ENCODE results near the gene SLC12A5.
"Not testable (repeated sequence)": the region's sequence is repeated elsewhere in the genome, so short reads cannot be mapped to it uniquely, and the experiment has no call there.

Gene SLC12A5

DNA sequence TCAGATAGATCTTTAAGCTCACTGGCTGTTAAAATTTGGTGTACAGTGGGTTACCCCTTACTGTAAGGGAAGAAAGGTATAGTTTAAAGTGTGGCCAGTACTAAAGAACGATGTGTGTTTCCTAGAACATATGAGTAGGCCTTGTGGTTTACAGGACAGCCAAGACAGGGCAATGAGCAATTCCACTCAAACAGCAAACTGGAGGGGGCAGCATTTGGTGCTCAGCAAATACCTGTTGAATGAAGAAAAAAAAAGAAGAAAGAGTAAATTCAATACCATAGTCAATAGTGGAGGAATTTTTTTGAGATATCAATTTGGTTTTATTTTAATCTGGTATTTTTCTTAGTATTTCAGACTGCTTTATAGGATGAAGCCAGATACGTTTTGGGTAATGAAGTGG is 64.5 kb downstream of the SLC12A5 start:
- H3K9me3 ChIP-seq, result no peaks in the 10 kb centered on the region
- TF ChIP-seq, protein P1, sequence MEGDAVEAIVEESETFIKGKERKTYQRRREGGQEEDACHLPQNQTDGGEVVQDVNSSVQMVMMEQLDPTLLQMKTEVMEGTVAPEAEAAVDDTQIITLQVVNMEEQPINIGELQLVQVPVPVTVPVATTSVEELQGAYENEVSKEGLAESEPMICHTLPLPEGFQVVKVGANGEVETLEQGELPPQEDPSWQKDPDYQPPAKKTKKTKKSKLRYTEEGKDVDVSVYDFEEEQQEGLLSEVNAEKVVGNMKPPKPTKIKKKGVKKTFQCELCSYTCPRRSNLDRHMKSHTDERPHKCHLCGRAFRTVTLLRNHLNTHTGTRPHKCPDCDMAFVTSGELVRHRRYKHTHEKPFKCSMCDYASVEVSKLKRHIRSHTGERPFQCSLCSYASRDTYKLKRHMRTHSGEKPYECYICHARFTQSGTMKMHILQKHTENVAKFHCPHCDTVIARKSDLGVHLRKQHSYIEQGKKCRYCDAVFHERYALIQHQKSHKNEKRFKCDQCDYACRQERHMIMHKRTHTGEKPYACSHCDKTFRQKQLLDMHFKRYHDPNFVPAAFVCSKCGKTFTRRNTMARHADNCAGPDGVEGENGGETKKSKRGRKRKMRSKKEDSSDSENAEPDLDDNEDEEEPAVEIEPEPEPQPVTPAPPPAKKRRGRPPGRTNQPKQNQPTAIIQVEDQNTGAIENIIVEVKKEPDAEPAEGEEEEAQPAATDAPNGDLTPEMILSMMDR (IDR thresholded peaks at IDR 0.05), result no peak
- no peak overlapping the region for H3K4me3 ChIP-seq (ENCODE audit: low read depth in 1 of 2, low read length in 1 of 2)
- peaks cover 16 to 17% of the 10 kb centered on the region in 2 experiments for H3K4me1 ChIP-seq (ENCODE audit: control insufficient read depth in 1 of 2, insufficient read depth in 1 of 2, low read depth in 1 of 2, low read length in 1 of 2)
- H3K27ac ChIP-seq, result no peak overlapping the region
- no peaks in the 10 kb centered on the region for H3K36me3 ChIP-seq
- H3K27me3 ChIP-seq, result peaks cover 35% of the 10 kb centered on the region

DNA sequence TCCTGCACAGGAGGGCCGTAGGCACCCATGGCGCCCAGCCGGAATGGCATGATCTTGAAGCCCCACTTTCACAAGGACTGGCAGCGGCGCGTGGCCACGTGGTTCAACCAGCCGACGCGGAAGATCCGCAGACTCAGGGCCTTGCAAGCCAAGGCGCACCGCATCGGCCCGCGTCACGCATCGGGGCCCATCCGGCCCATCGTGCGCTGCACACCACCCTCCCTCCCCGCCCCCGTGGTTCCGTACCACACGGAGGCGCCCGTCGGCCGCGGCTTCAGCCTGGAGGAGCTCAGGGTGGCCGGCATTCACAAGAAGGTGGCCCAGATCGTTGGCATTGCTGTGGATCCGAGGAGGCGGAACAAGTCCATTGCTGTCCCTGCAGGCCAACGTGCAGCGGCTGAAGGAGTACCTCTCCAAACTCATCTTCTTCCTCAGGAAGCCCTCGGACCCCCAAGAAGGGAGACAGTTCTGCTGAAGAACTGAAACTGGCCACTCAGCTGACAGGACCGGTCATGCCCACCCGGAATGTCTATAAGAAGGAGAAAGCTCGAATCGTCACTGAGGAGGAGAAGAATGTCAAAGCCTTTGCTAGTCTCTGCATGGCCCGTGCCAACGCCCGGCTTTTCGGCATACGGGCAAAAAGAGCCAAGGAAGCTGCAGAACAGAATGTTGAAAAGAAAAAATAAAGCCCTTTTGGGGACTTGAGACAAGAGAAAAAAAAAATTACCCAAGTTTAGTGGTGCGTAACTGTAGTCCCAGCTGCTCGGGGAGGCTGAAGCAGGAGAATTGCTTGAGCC is 70.7 kb downstream of the SLC12A5 start:
- H3K4me1 ChIP-seq (ENCODE audit: control insufficient read depth in 1 of 2, insufficient read depth in 1 of 2, low read depth in 1 of 2, low read length in 1 of 2), result no peaks in the 10 kb centered on the region
- no peaks in the 10 kb centered on the region for H3K36me3 ChIP-seq
- peaks cover 96% of the 10 kb centered on the region for H3K27me3 ChIP-seq
- no peak overlapping the region for H3K27ac ChIP-seq
- TF ChIP-seq, protein P1 (IDR thresholded peaks at IDR 0.05), result no peak
- no peaks in the 10 kb centered on the region for H3K9me3 ChIP-seq
- H3K4me3 ChIP-seq (ENCODE audit: low read depth in 1 of 2, low read length in 1 of 2), result no peak overlapping the region

DNA sequence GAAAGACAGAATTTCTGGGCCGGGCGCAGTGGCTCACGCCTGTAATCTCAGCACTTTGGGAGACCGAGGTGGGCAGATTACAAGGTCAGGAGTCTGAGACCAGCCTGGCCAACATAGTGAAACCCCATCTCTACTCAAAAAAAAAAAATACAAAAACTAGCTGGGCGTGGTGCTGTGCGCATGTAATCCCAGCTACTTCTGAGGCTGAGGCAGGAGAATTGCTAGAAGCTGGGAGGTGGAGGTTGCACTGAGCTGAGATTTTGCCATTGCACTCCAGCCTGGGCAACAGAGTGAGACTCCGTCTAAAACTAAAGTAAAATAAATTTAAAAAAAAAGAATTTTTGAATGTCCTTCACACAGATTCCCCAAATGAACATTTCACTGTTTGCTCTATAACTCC is 71.4 kb downstream of the SLC12A5 start:
- peaks cover 98% of the 10 kb centered on the region for H3K27me3 ChIP-seq
- H3K4me1 ChIP-seq (ENCODE audit: control insufficient read depth in 1 of 2, insufficient read depth in 1 of 2, low read depth in 1 of 2, low read length in 1 of 2); H3K36me3 ChIP-seq: not testable (repeated sequence)

DNA sequence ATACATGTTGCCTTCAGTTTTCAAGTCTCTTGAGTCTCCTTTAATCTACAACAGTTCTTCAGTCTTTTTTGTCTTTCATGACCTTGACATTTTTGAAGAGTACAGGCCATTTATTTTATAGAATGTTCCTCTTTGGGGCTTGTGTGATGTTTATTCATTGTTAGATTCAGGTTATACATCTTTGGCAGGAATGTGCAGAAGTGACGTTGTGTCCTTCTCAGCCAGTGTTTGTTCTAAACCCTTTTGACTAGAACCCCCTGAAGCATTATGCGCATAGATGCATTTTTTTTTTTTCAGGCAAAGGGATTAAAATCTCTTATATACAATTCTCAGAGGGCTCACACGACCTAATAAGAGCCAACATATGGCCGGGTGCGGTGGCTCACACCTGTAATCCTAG is 72.0 kb downstream of the SLC12A5 start:
- H3K9me3 ChIP-seq, result no peaks in the 10 kb centered on the region
- no peaks in the 10 kb centered on the region for H3K4me1 ChIP-seq (ENCODE audit: control insufficient read depth in 1 of 2, insufficient read depth in 1 of 2, low read depth in 1 of 2, low read length in 1 of 2)
- H3K4me3 ChIP-seq (ENCODE audit: low read depth in 1 of 2, low read length in 1 of 2), result no peak overlapping the region
- TF ChIP-seq, protein P1 (IDR thresholded peaks at IDR 0.05), result no peak
- no peaks in the 10 kb centered on the region for H3K36me3 ChIP-seq
- H3K27me3 ChIP-seq, result peaks cover 98% of the 10 kb centered on the region
- H3K27ac ChIP-seq, result no peak overlapping the region

More for the DNA sequence above, 71.4 kb downstream of the SLC12A5 start:
- not testable (repeated sequence) for H3K9me3 ChIP-seq; H3K4me3 ChIP-seq (ENCODE audit: low read depth in 1 of 2, low read length in 1 of 2); H3K27ac ChIP-seq

DNA sequence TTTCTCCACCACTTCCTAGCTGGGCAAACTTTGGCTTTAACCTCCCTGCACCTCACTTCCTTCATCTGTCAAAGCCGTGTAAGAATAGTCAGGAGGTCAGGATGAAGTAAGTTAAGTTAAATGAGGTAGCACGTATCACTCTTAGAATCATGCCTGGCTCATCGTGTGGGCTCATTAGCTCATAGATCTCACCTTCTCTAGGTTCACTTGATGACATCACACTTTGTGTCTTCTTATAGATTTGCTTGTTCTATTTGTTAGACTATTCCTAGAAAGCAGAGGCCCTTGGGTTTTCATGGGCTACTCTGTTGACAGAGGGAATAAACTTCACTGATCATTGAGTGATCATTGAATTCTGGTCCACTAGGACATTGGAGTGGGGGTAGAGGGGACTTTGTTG is 72.9 kb downstream of the SLC12A5 start:
- H3K4me3 ChIP-seq (ENCODE audit: low read depth in 1 of 2, low read length in 1 of 2), result no peak overlapping the region
- peaks cover 99% of the 10 kb centered on the region for H3K27me3 ChIP-seq
- TF ChIP-seq, protein P1 (IDR thresholded peaks at IDR 0.05), result no peak
- H3K4me1 ChIP-seq (ENCODE audit: control insufficient read depth in 1 of 2, insufficient read depth in 1 of 2, low read depth in 1 of 2, low read length in 1 of 2), result no peaks in the 10 kb centered on the region
- H3K27ac ChIP-seq, result no peak overlapping the region
- H3K36me3 ChIP-seq, result no peaks in the 10 kb centered on the region
- no peaks in the 10 kb centered on the region for H3K9me3 ChIP-seq

DNA sequence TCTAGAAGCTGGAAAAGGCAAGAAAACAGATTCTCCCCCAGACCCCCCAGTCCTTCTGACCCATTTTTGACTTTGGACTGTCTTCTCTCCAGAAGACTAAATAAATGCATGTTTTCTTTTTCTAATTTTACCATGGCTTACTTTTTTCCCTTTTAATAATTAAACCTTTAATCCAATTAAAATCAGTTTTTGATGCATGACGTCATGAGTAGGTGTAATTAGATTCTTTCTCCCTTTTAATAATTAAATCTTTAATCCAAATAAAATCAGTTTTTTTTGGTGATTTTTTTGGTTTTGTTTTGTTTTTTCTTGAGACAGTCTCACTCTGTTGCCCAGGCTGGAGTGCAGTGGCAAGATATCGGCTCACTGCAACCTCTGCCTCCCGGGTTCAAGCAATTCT is 73.9 kb downstream of the SLC12A5 start:
- peaks cover 99% of the 10 kb centered on the region for H3K27me3 ChIP-seq
- H3K4me1 ChIP-seq (ENCODE audit: control insufficient read depth in 1 of 2, insufficient read depth in 1 of 2, low read depth in 1 of 2, low read length in 1 of 2), result no peaks in the 10 kb centered on the region
- H3K4me3 ChIP-seq (ENCODE audit: low read depth in 1 of 2, low read length in 1 of 2), result no peak overlapping the region
- H3K27ac ChIP-seq, result no peak overlapping the region
- TF ChIP-seq, protein P1 (IDR thresholded peaks at IDR 0.05), result no peak
- no peaks in the 10 kb centered on the region for H3K9me3 ChIP-seq
- no peaks in the 10 kb centered on the region for H3K36me3 ChIP-seq

All from neutrophil (primary cell).